ENCODE measurements around the gene C4orf33.
"Not testable (repeated sequence)": the region's sequence is repeated elsewhere in the genome, so short reads cannot be mapped to it uniquely, and the experiment has no call there.

C4orf33 gene, protein sequence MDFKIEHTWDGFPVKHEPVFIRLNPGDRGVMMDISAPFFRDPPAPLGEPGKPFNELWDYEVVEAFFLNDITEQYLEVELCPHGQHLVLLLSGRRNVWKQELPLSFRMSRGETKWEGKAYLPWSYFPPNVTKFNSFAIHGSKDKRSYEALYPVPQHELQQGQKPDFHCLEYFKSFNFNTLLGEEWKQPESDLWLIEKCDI

DNA sequence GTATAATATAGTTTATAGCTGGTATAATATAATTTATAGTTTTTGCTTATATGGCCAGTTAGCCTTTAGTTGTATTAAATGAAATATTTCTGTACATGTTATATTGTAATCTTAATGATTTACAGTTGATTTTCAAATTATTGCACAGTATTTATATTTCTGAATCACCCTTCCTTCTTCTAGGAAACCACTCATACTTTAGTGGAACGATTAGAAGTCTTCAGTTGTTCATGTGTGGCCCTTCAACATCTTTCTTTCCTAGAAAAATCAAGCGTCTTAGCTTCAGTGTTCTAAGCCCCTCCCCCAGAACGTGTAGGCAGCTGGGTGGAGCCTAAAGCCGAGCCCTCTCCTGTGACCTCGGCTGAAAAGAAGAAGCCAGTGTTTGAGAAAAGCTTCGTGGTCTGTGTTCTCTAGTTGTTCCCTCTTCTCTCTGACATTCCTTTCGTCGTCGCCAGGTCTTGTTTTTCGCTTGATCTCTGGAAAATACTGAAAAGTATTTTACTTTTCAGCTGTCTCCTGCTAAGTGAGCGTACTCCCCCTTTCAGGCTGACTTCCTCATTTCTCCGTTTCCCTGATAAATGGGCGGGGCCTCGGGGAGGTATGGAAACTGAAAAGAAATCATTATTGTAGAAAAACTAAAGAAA lies at the start of gene C4orf33:
C4orf33 (plus strand) TSS at position 342 of the 644 bp plus-strand sequence. CDS start 6,459 bp downstream, outside the sequence.
- no peak for DNase-seq

DNA sequence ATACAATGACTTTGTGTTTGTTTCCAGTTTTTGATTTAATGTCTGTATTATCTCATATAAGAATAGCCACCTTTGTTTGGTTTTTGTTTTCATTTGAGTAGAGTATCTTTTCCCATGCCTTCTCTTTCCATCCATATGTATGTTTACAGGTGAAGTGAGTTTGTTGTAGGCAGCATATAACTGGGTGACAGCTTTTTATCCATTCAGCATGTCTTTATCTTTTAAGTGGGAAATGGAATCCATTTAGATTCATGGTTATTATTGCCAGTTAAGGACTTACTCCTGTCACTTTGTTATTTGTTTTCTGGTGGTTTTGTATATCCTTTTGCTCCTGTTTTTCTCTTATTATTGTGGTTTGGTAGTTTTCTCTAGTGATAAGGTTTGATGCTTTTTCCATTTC lies 36.9 kb upstream of the C4orf33 start:
- DNase-seq: no peak

DNA sequence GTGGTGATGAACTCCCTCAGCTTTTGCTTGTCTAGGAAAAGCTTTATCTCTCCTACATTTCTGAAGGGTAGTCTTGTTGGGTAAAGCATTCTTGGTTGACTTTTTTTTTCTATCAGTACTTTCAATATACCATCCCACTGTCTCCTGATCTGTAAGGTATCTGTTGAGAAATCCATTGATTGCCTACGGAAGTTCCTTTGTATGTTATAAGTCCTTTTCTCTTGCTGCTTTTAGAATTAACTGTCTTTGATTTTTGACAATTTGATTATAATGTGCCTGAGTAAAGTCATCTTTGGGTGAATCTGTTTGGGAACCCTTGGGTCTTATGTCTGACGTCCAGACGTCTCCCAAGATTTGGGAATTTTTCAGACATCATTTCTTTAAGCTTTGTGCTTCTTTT lies 33.4 kb upstream of the C4orf33 start:
- no peak for DNase-seq

DNA sequence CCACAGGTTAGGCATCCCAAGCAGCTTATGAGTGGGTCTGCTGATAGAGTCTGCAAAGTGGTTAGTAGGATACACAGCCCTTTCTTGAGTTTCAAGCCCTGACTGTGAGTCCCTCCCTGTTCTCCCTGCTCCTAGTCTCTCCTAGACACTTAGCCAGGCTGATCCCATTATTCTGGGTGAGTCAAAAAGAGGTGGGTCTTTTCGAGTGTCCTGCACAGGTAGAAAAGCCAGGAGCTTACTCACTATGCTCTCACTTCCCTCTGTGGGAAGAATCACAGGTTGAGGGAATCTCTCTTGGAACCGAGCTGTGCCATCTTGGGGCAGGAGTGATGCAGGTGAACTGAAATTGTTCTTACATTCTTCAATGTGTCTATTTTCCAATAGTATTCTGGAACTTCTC lies 32.3 kb upstream of the C4orf33 start:
- DNase-seq: no peak

DNA sequence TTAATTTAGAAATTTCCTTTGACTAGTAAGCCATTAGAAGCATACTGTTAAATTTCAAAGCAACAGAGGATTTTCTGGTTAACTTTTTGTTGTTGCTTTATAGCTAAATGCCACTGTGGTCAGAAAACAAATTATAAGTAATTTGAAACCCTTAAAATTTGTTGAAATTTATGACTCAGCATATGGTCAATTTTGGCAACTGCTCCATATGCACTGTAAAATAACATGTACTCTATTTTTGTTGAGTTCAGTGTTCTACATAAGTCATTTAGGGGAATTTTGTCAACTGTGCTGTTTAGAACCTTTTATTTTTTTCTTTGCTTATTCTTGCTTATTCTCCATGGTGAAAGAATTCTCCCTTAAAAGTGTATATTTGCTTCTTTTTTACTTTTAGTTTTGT lies 31.2 kb upstream of the C4orf33 start:
- no peak for DNase-seq

DNA sequence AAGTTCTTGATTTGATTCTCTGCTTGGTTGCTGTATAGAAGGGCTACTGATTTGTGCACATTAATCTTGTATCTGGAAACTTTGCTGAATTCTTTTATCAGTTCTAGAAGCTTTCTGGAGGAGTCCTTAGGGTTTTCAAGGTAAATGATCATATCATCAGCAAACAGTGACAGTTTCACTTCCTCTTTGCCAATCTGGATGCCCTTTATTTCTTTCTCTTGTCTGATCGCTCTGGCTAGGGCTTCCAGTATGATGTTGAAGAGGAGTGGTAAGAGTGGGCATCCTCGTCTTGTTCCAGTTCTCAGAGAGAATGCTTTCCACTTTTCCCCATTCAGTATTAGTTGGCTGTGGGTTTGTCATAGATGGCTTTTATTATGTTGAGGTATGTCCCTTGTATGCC lies 26.4 kb upstream of the C4orf33 start:
- DNase-seq: not testable (repeated sequence)

DNA sequence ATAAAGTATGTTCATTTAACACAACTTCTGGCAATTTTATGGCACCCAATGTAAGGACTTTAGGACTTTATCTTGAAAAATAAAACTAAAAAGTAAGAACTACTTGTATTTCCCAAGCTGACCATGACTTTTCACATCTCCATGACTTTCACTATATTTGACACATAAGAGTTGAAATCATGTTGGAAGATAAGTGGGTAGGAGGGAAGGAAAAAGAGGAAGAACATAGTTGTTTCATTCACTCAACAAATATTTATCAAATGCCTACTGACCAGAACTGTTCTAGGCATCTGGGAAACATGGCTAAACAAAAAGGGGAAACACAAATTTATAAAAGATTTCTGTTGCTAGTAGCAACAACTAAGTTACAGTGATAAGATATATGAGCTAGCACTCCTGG lies 18.6 kb upstream of the C4orf33 start:
- no peak for DNase-seq

DNA sequence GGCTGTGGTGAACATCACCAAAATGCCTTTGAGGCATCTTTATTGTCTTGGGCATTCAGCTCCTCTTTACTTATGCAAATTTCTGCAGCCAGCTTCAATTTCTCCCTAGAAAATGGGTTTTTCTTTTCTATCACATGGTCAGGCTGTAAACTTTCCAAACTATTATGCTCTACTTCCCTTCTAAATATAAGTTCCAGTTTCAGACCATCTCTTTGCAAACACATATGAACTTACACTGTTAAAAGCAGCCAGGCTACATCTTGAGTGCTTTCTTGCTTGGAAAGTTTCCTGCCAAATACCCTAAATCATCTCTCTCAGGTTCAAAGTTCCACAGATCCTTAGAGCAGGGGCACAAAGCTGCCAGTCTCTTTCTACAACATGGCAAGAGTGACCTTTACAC lies 15.8 kb upstream of the C4orf33 start:
- no peak for DNase-seq

DNA sequence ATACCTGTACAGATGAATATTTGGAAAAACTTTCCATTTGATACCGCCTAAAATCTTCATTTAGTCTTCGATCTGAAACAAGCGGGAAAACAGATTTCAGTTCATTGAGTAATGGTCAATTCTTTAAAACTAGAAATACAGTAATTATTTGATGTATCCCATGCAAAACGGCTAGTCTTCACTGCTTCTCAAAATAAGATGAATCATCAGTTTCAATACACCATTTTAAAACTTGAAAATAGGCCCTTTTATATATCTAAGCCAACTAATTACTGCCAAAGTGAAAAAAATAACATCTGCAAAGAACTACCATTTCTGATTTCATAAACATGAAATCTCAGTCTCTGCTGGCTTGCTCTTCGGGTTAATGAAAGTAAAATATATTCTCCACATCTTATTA lies 13.7 kb upstream of the C4orf33 start:
- DNase-seq: no peak

DNA sequence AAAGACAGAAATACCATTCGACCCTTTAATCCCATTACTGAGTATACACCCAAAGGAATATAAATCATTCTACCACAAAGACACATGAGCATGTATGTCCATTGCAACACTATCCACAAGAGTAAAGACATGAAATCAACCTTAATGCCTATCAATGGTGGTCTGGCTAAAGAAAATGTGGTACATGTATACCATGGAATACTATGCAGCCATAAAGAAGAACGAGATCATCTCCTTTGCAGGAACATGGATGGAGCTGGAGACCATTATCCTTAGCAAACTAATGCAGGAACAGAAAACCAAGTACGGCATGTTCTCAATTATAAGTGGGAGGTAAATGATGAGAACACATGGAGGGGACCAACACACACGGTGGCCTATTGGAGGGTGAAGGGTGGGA lies 10.5 kb upstream of the C4orf33 start:
- no peak for DNase-seq

DNA sequence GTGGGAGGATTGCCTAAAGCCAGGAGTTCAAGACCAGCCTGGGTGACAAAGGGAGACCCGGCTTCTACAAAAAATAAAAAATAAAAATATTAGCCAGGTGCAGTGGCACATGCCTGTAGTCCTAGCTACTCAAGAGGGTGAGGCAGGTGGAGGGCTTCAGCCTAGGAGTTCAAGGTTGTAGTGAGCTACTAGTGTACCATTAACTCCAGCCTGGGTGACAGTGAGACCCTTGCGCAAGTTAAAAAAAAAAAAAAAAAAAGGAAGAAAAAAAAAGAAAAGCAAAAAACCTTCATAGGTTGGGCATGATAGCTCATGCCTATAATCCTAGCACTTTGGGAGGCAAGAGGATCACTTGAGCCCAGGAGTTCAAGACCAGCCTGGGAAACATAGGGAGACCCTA lies 8.4 kb upstream of the C4orf33 start:
- no peak for DNase-seq

DNA sequence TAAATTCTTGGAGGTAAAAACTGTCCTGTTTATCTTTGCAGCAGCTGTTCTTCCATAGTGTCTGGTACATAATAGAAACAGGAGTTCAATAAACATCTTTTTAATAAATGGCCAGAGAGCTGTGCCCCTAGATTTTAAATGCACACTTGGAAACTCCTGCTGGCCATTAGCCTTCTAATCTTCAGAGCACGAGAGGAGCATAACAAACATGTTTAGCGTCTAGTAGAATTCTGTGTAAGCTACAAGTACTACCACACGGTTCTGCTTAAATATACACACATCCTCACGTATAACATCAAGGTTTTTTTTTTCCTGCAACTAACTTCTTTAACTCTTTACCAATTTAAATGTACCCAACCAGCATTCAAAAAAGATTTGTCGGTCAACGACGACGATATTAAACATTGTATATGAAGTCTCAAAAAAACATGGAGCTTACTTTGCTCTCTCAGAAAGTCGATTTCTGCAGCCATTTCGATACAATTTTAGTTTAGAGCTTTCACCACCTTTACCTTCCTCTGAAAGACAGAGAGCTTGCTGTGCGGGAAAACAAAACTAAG lies 3.2 kb upstream of the C4orf33 start:
- DNase-seq: no peak

DNA sequence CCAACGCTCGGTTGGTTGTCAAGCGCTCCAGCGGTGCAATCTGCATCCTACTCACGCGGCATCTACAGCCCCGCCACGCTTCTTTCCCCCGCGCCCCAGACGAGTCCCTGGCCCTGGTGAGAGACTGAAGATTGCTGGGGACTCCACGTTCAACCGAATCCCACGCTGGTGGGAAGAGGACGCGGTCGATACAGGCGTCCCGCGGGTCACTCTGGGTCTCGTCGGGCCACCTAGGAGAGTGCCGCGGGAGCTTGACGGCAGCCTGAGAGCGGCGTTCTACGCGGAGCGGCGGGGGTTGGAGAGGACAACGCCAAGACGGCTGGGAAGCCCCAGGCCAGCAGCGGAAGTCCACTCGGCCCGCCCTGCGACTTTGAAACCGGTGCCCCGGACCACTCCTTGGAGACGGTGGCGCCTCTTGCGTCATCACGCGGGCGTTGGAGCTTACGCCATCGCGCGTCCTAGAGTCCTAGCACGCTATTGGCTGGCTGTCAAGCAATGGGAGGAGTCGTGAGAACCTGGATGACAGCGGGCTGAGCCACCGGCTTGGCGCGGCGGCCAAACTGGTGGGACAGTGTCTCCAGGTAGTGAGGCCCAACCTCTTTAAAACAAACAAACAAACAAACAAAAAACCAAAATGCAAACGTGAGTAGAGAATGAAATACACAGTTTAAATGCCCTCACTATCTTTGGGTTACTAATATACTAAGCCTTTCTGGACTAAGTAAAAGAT lies 2.6 kb upstream of the C4orf33 start, which contains the start of gene SCLT1:
SCLT1 (minus strand) TSS at position 349 of the 730 bp plus-strand sequence. CDS start 436 bp downstream, outside the sequence.
- peak; percentile 93 to 95 for DNase-seq

DNA sequence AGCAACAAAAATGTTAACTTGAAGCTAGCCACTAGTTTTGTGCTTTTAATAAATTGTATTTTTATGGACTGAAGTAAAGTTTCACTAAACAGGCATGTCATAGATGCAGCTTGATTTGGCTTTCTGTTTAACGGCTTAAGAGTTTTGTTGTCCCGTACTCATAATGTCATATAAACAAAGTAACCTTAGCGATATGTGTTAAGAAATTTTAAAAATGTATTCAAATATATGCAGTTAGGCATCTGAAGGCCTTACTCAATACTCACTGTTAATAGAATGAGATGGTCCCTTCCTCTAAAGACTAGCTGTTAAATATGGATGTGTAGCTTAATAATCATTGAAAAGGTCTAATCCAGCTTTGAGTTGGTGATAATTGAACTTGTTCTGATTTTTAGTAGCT lies 1.6 kb upstream of the C4orf33 start:
- DNase-seq: no peak

DNA sequence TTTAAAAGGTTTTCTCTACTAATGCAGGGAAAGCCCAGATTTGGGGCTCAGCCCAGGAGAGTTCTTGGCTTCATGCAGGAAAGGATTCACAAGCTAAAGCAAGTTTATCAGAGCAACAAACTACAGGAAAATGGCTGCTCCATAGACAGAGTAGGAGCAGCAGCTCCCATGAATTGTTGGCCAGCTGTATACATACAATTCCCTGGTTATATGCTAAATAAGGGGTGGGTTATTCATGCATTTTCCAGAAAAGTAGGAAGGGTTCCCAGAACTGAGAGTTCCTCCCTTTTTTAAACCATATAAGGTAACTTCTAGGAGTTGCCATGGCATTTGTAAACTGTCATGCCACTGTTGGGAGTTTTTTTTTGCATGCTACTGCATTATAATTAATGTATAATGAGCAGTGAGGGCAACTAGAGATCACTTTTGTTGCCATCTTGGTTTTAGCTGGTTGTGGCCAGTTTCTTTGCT lies 2.6 kb downstream of the C4orf33 start:
- no peak for DNase-seq

DNA sequence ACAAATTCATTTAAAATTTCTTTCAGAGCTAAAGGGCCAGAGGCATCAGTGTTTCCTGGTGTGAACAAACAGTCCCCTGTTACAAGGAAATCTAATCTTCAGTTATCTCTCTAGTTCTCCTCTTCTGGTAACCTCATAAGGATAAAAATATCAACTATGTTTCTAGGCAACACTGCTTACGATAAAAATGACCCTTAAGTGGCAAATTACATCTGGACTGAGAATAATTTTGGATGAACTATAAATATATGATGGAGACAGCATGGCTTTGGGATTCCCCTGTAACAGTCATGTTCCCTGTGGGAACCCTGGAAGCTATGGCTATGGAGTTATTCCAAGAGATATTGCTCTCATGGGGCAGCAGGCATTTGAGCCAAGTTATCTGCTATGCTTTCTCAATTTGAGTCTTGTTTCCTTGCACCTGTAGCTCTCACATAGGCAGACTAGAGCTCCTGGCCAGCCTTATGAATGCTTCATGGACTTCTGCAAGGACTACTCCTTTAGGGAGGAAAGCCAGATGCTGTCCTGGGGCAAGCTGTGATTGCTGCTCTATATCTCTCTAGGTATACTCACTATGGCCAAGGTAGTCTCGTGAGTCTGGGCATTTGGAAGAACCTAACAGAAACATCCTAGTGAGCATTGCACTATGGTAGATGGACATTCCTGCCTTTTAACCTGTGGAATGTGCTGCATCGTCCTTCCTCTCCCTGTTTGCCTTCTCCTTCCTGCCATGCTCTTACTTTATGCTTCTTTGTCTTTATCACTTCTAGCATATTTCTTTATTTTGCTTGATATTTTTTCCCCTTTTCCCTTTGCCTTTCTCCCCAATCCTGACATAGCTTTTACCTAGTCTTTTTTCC lies 14.2 kb downstream of the C4orf33 start:
- DNase-seq: no peak

DNA sequence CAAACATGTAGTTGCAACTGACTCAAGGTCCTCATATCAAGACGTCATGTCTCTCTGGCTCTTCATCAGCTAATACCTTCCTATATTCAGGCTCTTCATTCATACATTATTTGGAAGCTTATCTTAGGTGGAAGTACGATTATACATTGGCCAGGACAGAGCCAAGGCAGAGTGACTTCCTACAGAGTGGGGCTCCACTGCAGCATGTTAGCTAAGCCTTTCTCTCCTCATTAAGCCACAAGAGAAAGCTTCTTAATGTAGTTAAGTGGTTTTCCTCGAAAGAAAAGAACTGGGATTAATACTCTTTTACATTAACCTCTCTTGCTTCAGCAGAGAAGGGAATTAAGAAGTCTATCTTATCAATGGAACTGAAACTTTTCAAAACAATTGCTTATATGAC lies 15.0 kb downstream of the C4orf33 start:
- DNase-seq: no peak

DNA sequence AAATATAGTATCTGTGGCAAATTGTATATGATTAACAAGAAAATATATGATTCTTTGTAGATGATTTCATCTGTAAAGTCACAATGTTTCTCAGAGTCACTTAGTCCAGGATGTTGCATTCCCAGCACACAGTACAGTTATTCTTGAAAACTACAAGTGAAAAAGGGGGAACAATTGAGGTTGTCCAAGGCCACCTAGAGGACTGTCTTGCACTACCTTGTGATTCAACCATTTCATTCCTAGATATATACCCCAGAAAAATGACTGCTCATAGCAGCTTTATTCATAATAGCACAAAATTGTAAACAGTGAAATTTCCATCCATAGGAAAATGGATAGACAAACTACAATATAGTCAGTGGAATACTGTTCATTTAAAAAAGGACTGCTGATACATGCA lies 16.0 kb downstream of the C4orf33 start:
- no peak for DNase-seq

DNA sequence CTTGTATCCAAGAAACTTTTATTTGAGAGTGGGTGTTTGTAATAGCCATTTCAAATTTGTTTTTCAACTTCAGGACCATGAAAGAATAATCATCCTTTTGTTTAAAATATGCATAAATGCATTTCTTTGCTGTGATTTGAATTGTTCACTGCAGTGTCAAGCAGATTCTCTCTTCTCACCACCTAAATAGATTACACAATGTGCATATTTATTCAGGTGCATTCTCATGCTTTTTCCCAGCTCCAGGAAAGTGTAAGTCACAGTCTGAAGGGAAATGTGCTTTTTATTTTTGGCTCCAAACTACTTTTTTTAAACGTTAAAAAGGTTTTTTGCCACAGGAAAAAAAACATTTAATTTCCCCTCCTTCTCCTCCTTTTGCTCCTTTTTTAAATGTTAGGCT lies 17.5 kb downstream of the C4orf33 start:
- DNase-seq: no peak

DNA sequence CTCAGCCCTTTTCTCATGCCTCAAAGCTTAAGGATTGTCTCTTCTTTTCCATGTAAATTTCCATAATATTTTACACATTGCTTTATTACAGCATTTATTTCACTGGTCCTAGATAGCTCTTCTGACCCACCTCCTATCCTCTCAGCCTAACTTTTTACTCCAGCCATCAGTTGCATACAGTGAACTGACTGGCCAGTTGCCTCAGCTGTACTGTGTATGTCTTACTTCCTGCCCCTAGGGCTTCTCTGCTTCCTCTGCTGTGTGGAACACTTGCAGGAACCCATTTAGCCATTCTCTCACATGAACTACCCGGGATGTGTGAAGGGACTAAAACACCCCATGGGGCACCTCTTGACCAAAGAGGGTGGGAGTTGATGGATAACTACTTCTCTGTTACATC lies 18.0 kb downstream of the C4orf33 start:
- DNase-seq: no peak

DNA sequence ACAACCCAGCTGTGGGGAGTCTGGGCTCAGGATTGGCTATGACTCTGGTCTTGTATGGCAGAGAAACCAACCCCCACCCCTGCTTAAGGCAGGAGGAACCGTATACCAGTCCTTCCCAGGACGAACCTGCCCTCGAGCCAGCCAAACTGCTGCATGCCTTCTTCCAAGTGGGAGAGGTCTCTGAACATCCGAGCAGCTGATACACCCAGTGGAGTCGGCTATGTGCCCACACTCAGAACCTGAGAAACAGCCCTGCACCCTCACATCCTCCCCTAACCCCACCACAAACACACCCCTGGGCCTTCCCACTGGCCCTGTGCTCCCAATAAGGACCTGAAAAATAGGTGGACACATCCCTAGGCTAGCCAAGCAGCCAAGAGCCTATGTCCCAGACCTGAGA lies 21.8 kb downstream of the C4orf33 start:
- no peak for DNase-seq

DNA sequence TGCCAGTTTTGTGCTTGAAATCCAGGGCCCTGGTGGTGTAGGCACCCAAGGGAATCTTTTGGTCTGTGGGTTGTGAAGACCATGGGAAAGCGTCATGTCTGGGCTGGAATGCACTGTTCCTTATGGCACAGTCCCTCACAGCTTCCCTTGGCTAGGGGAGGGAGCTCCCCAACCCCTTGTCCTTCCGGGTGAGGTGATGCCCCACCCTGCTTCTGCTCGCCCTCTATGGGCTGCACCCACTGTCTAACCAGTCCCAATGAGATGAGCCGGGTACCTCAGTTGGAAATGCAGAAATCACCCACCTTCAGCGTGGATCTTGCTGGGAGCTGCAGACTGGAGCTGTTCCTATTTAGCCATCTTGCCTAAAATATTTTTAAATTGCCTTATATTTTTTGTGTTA lies 30.7 kb downstream of the C4orf33 start:
- DNase-seq: not testable (repeated sequence)

DNA sequence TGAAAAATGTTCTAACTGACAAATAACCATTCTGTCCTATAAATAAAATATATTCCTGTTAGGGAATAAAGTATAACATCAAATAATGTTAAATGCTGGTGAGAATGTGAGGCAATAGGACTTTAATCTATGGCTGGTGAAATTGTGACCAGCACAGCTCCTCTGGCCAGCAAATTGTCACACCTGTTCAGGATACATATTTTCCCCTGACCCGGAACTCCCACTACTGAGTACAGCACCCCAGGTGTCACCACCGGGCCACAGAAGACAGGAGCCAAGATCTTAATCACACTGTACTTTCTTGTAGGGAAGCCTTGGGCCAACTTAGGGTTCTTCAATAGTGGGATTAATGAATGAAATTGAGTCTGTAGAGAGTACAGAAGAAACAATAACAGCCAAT lies 33.2 kb downstream of the C4orf33 start:
- no peak for DNase-seq
